ENCODE data around the gene TUBA1B.

Gene TUBA1B

DNA sequence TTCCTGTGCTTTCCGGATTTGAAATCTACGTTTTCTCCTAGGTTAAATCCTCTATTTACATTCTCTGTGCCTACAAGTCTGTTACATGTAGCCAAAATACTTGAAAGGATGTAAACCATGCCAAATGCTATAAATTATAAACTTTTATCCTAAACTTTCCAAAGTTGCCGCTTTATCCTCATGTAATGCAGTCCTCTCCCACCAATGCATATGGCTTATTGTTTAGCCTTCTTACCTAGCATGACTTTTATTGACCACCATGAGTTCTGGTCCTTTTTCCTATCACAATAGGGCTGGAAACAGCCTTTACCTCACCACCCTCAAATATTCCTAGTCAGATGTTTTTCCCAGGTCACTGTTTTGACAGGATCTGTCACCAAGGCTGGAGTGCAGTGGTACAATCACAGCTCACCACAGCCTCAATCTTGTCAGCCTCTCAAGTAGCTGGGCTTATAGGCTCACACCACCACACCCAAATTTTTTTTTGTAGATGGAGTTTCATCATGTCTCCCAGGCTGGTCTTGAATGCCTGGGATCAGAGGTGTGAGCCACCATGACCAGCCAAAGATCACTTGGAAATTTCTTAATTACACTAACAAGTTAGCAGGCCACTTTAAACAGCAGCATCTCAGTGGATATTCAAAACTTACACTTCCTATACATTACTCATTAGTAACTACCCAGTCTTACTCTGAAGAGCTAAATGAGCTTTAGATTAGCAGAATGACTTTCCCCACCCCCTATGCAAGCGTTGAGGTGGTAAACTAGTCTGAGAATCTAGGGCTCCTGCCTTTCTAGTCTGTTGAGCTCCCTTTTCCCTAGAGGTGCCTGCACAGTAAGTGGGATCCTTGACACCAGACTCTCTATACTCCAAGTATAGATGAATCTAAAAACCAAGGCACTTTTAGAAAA is 4.1 kb downstream of the TUBA1B start:
- DNase-seq: peak; percentile 62

GRCh38 chr12:49121047-49121696 is 10.0 kb downstream of the TUBA1B start:
- DNase-seq: peak; percentile 74

GRCh38 chr12:49111206-49111605 is 20.0 kb downstream of the TUBA1B start:
- no peak for DNase-seq

DNA sequence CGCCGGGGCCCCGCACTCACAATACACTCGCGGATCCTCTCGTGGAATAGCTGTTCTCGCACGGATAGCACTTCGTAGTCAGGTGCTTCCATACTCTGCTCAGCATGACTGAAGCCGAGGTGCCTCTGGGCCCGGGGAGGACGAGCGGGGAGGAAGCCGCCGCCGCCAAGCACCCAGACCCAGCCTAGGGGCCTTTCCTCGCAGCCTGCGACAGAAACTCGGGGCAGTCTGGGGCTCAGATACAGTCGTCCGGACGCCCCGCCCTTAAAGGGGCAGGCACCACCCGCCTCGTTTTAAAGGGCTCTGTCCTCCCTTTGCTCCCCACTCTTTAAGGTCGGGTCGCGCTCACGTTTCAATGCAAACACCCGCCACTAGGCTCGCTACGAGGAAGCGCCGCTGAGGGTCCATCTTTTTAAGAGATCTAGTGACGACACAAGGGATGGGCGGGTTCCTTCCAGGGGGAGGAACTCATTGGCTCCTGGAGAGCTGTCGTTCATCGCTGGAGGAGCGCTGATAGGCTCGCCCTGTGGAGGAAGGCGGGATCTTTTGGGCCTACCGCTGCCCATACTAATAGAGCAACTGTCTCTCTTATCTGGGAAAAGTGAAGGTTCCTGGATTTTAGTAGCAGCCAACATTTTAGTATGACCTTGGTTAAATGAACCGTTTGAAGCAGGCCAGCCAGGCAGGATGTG is 20.6 kb downstream of the TUBA1B start, which contains the start of gene LMBR1L:
Gene LMBR1L, minus strand, starts transcription at position 384 of the 692 bp plus-strand sequence. Its CDS starts 292 bp downstream, at position 92.
- peak; percentile 99 for DNase-seq

DNA sequence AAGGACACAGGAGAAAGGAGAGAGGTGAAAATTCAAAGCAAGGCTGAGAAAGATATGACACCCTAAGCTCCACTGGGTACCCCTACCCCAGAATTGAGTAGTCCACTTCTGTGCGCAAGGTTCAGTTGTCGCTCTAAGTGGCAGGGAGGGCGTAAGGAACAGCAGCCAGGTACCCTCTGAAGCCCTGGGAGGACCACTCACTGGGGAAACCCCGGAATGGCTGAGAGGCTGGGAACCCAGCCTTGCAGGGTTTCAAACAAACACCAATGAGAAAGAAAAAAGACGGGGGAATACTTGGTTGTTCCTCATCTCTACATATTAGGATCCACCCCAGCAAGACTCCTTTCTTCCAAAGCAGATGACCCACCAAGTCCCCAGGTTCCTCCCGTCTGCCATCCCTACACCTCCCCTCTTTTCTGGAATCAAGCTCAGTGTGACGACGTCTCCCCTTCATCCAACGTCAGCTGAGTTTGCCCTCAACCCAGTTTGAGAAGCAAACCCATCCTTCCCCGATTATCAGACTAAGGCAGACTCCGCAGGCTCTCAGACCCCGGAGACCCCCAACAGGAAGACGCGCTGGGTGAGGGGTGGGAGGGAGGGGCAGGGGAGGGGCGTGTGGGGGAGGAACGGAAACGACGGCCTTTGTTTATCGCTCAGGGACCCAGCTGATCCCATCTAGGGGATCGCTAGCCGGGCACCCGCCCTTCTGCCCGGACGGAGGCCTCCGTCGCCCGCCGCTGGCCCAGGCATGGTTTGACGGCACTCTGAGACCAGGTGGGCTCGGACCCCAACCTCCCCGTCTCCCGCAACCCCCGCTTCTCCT is 21.3 kb downstream of the TUBA1B start:
- peak; percentile 68 for DNase-seq

- peak; percentile 74 for DNase-seq
Observed at GRCh38 chr12:49108958-49109404, 22.2 kb downstream of the TUBA1B start.

GRCh38 chr12:49105504-49106084 is 25.6 kb downstream of the TUBA1B start:
- no peak for DNase-seq

- DNase-seq: no peak
Observed at GRCh38 chr12:49104822-49105221, 26.4 kb downstream of the TUBA1B start.

GRCh38 chr12:49100380-49100779 is 30.8 kb downstream of the TUBA1B start:
- no peak for DNase-seq

DNA sequence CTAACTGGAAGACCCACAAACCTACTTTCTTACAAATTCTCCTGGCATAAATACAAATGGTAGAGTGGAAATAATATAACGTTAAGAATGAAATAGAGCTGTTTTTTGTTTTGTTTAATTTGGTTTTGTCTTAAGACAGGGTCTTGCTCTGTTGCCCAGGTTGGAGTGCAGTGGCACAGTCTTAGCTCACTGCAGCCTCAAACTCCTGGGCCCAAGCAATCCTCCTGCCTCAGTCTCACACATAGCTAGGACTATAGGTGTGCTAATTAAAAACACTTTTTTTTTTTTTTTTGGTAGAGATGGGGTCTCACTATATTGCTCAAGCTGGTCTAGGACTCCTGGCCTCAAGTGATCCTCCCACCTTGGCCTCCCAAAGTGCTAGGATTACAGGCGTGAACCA is 32.5 kb downstream of the TUBA1B start:
- no peak for DNase-seq

DNA sequence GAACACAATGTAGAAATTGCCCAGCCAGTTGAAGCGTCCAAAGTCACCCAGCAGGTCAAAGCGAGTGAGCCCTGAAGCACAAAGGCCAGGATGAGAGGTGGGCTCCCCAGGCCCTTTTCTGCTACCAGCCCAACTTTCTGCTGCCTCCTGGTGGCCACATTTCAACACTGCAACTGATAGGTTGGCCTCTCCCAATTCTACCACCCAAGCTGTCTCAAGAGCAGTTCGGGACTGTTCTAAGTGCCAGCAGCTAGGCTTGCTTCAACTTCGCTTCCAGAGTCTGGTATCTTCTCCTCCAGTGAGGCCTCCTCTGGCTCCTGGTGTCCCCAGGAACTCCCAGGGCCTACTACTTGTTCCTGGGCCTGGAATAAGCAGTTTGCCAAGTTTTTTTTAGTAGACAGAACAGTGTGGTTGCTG is 33.2 kb downstream of the TUBA1B start:
- peak; percentile 75 for DNase-seq

- no peak for DNase-seq
Observed at GRCh38 chr12:49097381-49097780, 33.8 kb downstream of the TUBA1B start.

GRCh38 chr12:49094975-49095365 is 36.2 kb downstream of the TUBA1B start:
- DNase-seq: no peak

GRCh38 chr12:49094160-49094974 is 36.8 kb downstream of the TUBA1B start, which contains the start of gene DHH:
TSS of gene DHH (minus strand) at chr12:49094801. CDS start at chr12:49094512, 289 bp downstream.
- peak; percentile 45 for DNase-seq

GRCh38 chr12:49093792-49094159 is 37.4 kb downstream of the TUBA1B start:
- DNase-seq: peak; percentile 53

DNA sequence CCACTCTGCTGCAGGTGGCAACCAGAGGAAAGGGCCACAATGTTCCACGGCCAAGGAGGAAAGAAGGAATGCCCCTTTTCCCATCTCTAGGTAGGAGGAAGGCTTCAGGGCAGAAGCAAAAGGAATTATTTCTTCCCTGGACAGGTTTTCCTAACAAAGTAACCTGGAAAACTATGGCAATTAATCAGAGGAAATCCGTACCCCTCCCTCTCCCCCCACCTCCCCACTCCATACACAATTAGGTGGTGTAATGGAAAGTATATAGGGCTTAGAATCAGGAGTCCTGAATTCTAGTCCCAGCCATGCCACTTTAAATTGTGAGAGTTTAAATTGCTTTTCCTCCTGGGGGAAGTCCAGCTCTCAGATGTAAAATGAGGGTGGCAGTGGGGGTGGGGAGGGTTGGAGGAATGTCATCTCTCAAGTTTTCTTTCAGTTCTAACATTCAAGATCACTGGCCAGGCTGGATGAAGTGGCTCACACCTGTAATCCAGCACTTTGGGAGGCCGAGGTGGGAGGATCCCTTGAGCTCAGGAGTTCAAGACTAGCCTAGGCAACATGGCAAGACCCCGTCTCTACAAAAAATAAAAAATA is 38.3 kb downstream of the TUBA1B start:
- no peak for DNase-seq

DNA sequence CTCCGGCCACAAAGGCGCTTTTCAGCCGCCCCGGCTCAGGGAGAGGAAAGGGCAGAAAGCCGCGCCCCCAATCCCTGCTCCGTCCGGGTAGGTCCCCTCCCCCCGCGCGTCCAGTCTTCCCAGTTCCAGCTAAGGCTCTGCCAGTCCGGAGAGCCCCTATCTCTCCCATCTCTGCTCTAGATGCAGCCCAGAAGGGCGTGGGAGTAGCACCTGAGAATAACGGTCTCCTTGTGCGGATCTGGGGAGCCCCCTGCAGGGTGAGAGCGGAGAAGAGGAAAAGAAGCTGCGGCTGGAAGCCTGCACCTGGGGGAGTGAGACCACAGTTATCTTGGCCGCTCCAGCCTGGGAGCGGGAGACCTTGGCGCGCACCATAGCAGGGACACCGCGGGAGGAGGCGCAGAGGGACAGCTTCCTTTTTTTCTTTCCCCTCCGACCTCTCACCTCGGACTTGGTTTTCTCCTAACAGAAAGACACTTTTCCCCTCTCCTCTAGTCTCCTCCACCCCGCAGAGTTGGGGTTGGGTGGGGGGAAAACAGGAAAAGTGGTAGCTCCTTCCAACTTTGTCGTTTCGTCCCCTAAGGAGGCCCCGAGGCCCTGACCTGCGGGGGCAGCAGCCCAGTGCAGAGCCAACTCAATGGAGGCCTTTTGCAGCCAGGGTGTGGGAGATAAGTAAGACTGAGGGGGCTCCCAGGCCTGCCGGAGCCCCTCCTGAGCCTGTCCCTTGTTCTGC is 38.9 kb downstream of the TUBA1B start:
- DNase-seq: peak; percentile 84

DNA sequence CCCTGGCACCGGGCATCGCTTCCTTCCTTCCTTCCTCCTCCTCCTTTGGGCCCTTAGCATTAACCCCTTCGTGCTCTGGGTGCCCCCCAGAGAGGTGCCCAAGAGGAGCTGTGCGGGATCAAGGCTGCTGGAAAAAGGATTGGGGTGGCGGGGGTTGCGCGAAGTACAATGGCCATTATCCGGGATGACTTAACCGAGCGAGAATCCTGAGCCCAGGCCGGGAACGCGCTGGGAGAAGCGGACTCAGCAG is 39.4 kb downstream of the TUBA1B start:
- no peak for DNase-seq

- DNase-seq: no peak
Observed at GRCh38 chr12:49091056-49091835, 39.9 kb downstream of the TUBA1B start.

Measured in NCI-H82 (cell line).